Lower lobe of right lung (tissue), 2 donors: Measurements from ENCODE around the gene C5. TPM values are rescaled to one million over a fixed set of nuclear protein-coding genes. Genes with fewer than 3 reads are reported as not detected.

Source experiments
- ATAC-seq, 2 donors: fragments of 200-7000 bp; cut with Tn5 transposase; one replicate each; pipeline ENCODE4 v1.9.1; 2020 to 2022; ENCODE audit warnings: mild to moderate bottlenecking in 2 of 2, moderate library complexity in 2 of 2
- DNase-seq: peaks from one replicate; pipeline ENCODE4 v3.0.0-alpha.2; 2020
- H3K27ac ChIP-seq: fragments of 200-600 bp; one replicate; pipeline ENCODE4 v1.8.0; 2022
- H3K27me3 ChIP-seq: fragments of 200-600 bp; one replicate; pipeline ENCODE4 v1.8.0; 2022; ENCODE audit warnings: low read depth
- H3K36me3 ChIP-seq: fragments of 200-600 bp; one replicate; pipeline ENCODE4 v1.8.0; 2022; ENCODE audit warnings: mild to moderate bottlenecking
- H3K4me1 ChIP-seq: fragments of 200-600 bp; one replicate; pipeline ENCODE4 v1.8.0; 2022
- H3K4me3 ChIP-seq: fragments of 200-600 bp; one replicate; pipeline ENCODE4 v1.8.0; 2022; ENCODE audit warnings: mild to moderate bottlenecking
- H3K9me3 ChIP-seq: fragments of 200-600 bp; one replicate; pipeline ENCODE4 v1.8.0; 2022
- CTCF ChIP-seq: fragments of 200-600 bp; IDR thresholded peaks from one replicate; pipeline ENCODE4 v1.8.0; 2022; ENCODE audit warnings: antibody characterized with exemption, mild to moderate bottlenecking
- intact Hi-C: fragments of 100-400 bp; cut with DNase I; formaldehyde crosslinking; loops from one replicate; pipeline ENCODE4 v1.11.0; 2022
- total RNA-seq: library from RNA; stranded (reverse); fragmentation: NEBNext Ultra II Directional; extraction: Animal tissue kit (Norgen Biotek cat#: 25700); gene quantifications from one replicate; pipeline ENCODE4 v1.2.1, GENCODE V29; 2021
- donor health status: DM: no; HTN: yes; CAD: no; lungs with severe emphysema.

C5 gene
- total RNA-seq, 1 donor from 2014 or later, result 22.1 TPM

- no peaks in the 10 kb centered on the region for H3K36me3 ChIP-seq
- intact Hi-C loops, result no loop called here
- no peaks in the 10 kb centered on the region for H3K9me3 ChIP-seq
- peaks cover 27% of the 10 kb centered on the region for H3K4me1 ChIP-seq
- no peaks in the 10 kb centered on the region for H3K27me3 ChIP-seq
- no peak for TF ChIP-seq CTCF
- H3K4me3 ChIP-seq, result peak overlapping the region; percentile 28
- ATAC-seq, result no peak
- DNase-seq, result no peak
- peak overlapping the region; percentile 74 for H3K27ac ChIP-seq
Measured at GRCh38 chr9:120925535-120926396, 124.3 kb downstream of the C5 start.

- no peak for TF ChIP-seq CTCF
- DNase-seq, result no peak
- Histone ChIP-seq H3K4me3 (peak overlapping the region; percentile 28), H3K27me3 (no peaks in the 10 kb centered on the region), H3K4me1 (peaks cover 28% of the 10 kb centered on the region), H3K27ac (peak overlapping the region; percentile 74), H3K36me3 (no peaks in the 10 kb centered on the region), H3K9me3 (no peaks in the 10 kb centered on the region)
- intact Hi-C loops, result no loop called here
- ATAC-seq, result no peak
Measured at GRCh38 chr9:120924698-120925534, 125.2 kb downstream of the C5 start.

- intact Hi-C loops, result no loop called here
- Histone ChIP-seq H3K4me1 (peaks cover 31% of the 10 kb centered on the region), H3K4me3 (no peak overlapping the region), H3K27me3 (no peaks in the 10 kb centered on the region), H3K9me3 (no peaks in the 10 kb centered on the region), H3K36me3 (no peaks in the 10 kb centered on the region), H3K27ac (peak overlapping the region; percentile 41)
- ATAC-seq (no peak), DNase-seq (no peak)
- TF ChIP-seq CTCF, result no peak
Measured at GRCh38 chr9:120923620-120924328, 126.3 kb downstream of the C5 start.

- H3K4me1 ChIP-seq, result peaks cover 29% of the 10 kb centered on the region
- no peak for TF ChIP-seq CTCF
- intact Hi-C loops, result no loop called here
- no peaks in the 10 kb centered on the region for H3K9me3 ChIP-seq
- no peak overlapping the region for H3K4me3 ChIP-seq
- ATAC-seq (no peak), DNase-seq (no peak)
- H3K36me3 ChIP-seq, result no peaks in the 10 kb centered on the region
- no peaks in the 10 kb centered on the region for H3K27me3 ChIP-seq
- no peak overlapping the region for H3K27ac ChIP-seq
Measured at GRCh38 chr9:120922404-120923195, 127.5 kb downstream of the C5 start.
